CD14-positive monocyte (primary cell): ENCODE results near the gene UNC13B. TPM values are rescaled to one million over a fixed set of nuclear protein-coding genes. Genes with fewer than 3 reads are reported as not detected.

Source experiments
- DNase-seq, 3 donors: peaks; one replicate each; pipeline ENCODE4 v3.0.0-alpha.2; 2011 to 2022
- H2AFZ ChIP-seq: 2 replicates; pipeline ENCODE4 v1.6.0; 2012; ENCODE audit warnings: mild to moderate bottlenecking, low read depth, low read length, inconsistent platforms; ENCODE audit not compliant: insufficient read depth, poor library complexity, severe bottlenecking
- H3K27ac ChIP-seq, 2 donors: 1 replicate in 1 of 2; 2 replicates in 1 of 2; pipeline ENCODE4 v1.5.1; 2012 to 2013; ENCODE audit warnings: low read length in 2 of 2, control low read depth in 1 of 2, inconsistent platforms in 1 of 2, low read depth in 1 of 2, mild to moderate bottlenecking in 1 of 2
- H3K27me3 ChIP-seq, 2 donors: one replicate each; pipeline versions ENCODE4 v1.6.0 to v1.6.1; 2011 to 2013; ENCODE audit warnings: low read length in 2 of 2; ENCODE audit not compliant: control insufficient read depth in 2 of 2, insufficient read depth in 2 of 2
- H3K36me3 ChIP-seq, 2 donors: replicated peaks in 1 of 2; 1 replicate in 1 of 2; 2 replicates in 1 of 2; pipeline versions ENCODE4 v1.5.1 to v1.6.1; 2012 to 2013; ENCODE audit warnings: low read length in 2 of 2, control low read depth in 1 of 2, inconsistent platforms in 1 of 2, mild to moderate bottlenecking in 1 of 2; ENCODE audit not compliant: insufficient read depth in 2 of 2, control insufficient read depth in 1 of 2
- H3K4me1 ChIP-seq, 2 donors: 1 replicate in 1 of 2; 2 replicates in 1 of 2; pipeline versions ENCODE4 v1.5.1 to v1.6.1; 2012 to 2013; ENCODE audit warnings: low read length in 2 of 2, control low read depth in 1 of 2, inconsistent platforms in 1 of 2, mild to moderate bottlenecking in 1 of 2, moderate library complexity in 1 of 2; ENCODE audit not compliant: insufficient read depth in 2 of 2, control insufficient read depth in 1 of 2
- H3K4me2 ChIP-seq: replicated peaks from 2 replicates; pipeline ENCODE3; 2012; ENCODE audit warnings: low read length, moderate library complexity, mild to moderate bottlenecking; ENCODE audit not compliant: poor library complexity, severe bottlenecking; ENCODE audit errors: extremely low read depth
- H3K4me3 ChIP-seq, 3 experiments: fragments of 200-600 bp in 1 of 3; sonication (generic) in 1 of 3; replicated peaks in 1 of 3; 1 replicate in 2 of 3; 2 replicates in 1 of 3; pipeline ENCODE4 v1.5.1; 2011 to 2013; ENCODE audit warnings: low read length in 3 of 3, mild to moderate bottlenecking in 3 of 3, control low read depth in 2 of 3, low read depth in 2 of 3, inconsistent platforms in 1 of 3, moderate library complexity in 1 of 3
- H3K79me2 ChIP-seq: 2 replicates; pipeline ENCODE4 v1.6.0; 2012; ENCODE audit warnings: mild to moderate bottlenecking, control low read depth, inconsistent platforms, low read length, moderate library complexity; ENCODE audit not compliant: insufficient read depth
- H3K9ac ChIP-seq: 2 replicates; pipeline ENCODE4 v1.6.0; 2017; ENCODE audit warnings: low read length, mild to moderate bottlenecking; ENCODE audit not compliant: insufficient read depth, poor library complexity, severe bottlenecking
- H3K9me3 ChIP-seq, 2 donors: replicated peaks in 1 of 2; 1 replicate in 1 of 2; 2 replicates in 1 of 2; pipeline versions ENCODE4 v1.5.1 to v1.6.1; 2012 to 2013; ENCODE audit warnings: low read length in 2 of 2, control low read depth in 1 of 2; ENCODE audit not compliant: control insufficient read depth in 1 of 2, insufficient read depth in 1 of 2
- H4K20me1 ChIP-seq: 2 replicates; pipeline ENCODE4 v1.6.0; 2012; ENCODE audit warnings: mild to moderate bottlenecking, low read length, control low read depth, moderate library complexity; ENCODE audit not compliant: insufficient read depth
- H3K27ac Mint-ChIP-seq, 7 donors: one replicate each; pipeline ENCODE4 v1.8.0; 2020; ENCODE audit warnings: mild to moderate bottlenecking in 7 of 7, mixed read lengths in 7 of 7, moderate library complexity in 6 of 7, inconsistent platforms in 2 of 7
- H3K27me3 Mint-ChIP-seq, 3 donors: one replicate each; pipeline ENCODE4 v1.8.0; 2021 to 2022; ENCODE audit warnings: low read depth in 3 of 3, mild to moderate bottlenecking in 3 of 3, mixed read lengths in 3 of 3, moderate library complexity in 3 of 3, inconsistent platforms in 1 of 3
- H3K36me3 Mint-ChIP-seq, 2 donors: one replicate each; pipeline ENCODE4 v1.8.0; 2020; ENCODE audit warnings: mixed read lengths in 2 of 2, inconsistent platforms in 1 of 2, mild to moderate bottlenecking in 1 of 2
- H3K4me1 Mint-ChIP-seq: one replicate; pipeline ENCODE4 v1.8.0; 2020; ENCODE audit warnings: mild to moderate bottlenecking, mixed read lengths
- H3K4me3 Mint-ChIP-seq, 2 donors: one replicate each; pipeline ENCODE4 v1.8.0; 2020; ENCODE audit warnings: mild to moderate bottlenecking in 2 of 2, mixed read lengths in 2 of 2, moderate library complexity in 1 of 2
- H3K9me3 Mint-ChIP-seq, 7 donors: one replicate each; pipeline ENCODE4 v1.8.0; 2020 to 2022; ENCODE audit warnings: mixed read lengths in 7 of 7, mild to moderate bottlenecking in 6 of 7, moderate library complexity in 6 of 7, inconsistent platforms in 2 of 7
- WGBS: methylation state at CpG from one replicate; pipeline ENCODE4 v1.1.5; 2013; ENCODE audit warnings: missing lambda C conversion rate; ENCODE audit not compliant: insufficient coverage; 5-methylcytosine and 5-hydroxymethylcytosine counted together
- intact Hi-C, 2 donors: fragments of 100-400 bp; cut with micrococcal nuclease; formaldehyde crosslinking; loops; one replicate each; pipeline versions ENCODE4 v1.15.0 to v1.15.1; 2023
- polyA plus RNA-seq, 3 donors: library from polyadenylated mRNA; depleted of rRNA in 1 of 3; unstranded in 2 of 3; stranded (reverse) in 1 of 3; fragments of 300-500 nt in 2 of 3; fragments of >200 nt in 1 of 3; fragmentation: Illumina TruSeq in 2 of 3; gene quantifications; 1 replicate in 2 of 3; 2 replicates in 1 of 3; pipeline ENCODE4 v1.2.3, GENCODE V29; 2012 to 2021
- TF ChIP-seq, protein P1 (sequence below): fragments of 200-600 bp; IDR thresholded peaks from one replicate; pipeline ENCODE4 v1.8.0; 2022; ENCODE audit warnings: antibody characterized with exemption, mild to moderate bottlenecking

The UNC13B gene
- polyA plus RNA-seq, 3 donors, result 0.41 to 0.81 (median 0.66) TPM

DNA sequence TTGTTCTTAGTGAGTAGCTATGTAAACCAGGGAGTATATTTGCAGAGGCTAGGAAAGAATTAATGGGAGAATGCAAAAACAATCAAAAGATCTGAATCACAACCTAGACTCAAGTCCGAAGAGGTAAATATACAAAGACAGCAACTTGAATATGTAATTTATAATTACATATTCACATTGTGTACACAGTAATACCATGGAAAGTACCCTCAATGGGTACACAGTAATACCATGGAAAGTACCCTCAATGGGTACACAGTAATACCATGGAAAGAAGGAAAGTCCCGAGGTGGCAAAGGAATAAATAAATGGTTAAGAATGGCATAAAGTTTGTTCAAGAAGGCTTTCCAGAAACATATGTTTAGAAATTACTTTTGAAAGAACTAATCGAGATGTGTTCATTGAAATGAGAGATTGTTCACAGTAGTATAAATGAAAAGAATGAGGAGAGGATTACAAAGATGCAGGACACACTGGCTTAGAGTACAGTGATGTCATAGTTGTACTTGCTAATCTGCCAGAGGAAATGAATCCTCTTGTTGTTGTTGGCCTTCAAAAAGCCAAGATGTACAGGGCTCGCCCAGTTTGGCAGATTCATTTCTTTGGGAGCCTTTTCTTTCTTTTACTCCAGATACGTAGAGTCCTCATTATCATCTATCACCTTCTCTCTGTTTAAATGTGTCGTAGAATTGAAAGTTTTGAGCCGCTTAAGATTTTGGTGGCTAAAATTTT, 116.0 kb downstream of the UNC13B start:
- Histone ChIP-seq H3K36me3 (no peaks in the 10 kb centered on the region), H3K4me1 (peaks cover 0 to 3% of the 10 kb centered on the region in 2 donors), H3K4me3 (no peak overlapping the region), H3K27ac (no peak overlapping the region), H3K27me3 (no peaks in the 10 kb centered on the region), H2AFZ (no peak overlapping the region), H3K9me3 (no peaks in the 10 kb centered on the region), H3K9ac (no peak overlapping the region), H3K79me2 (no peaks in the 10 kb centered on the region), H3K4me2 (no peak overlapping the region), H4K20me1 (no peaks in the 10 kb centered on the region)
- Mint-ChIP-seq H3K27ac (no peak overlapping the region), H3K9me3 (no peaks in the 10 kb centered on the region), H3K36me3 (no peaks in the 10 kb centered on the region), H3K27me3 (peaks cover 0 to 2% (median 0%) of the 10 kb centered on the region in 3 donors), H3K4me3 (no peak overlapping the region), H3K4me1 (peaks cover 13% of the 10 kb centered on the region)
- intact Hi-C loops, result no loop called here
- 93% methylated on average over 2 of the region's 7 CpGs for WGBS
- TF ChIP-seq, protein P1, sequence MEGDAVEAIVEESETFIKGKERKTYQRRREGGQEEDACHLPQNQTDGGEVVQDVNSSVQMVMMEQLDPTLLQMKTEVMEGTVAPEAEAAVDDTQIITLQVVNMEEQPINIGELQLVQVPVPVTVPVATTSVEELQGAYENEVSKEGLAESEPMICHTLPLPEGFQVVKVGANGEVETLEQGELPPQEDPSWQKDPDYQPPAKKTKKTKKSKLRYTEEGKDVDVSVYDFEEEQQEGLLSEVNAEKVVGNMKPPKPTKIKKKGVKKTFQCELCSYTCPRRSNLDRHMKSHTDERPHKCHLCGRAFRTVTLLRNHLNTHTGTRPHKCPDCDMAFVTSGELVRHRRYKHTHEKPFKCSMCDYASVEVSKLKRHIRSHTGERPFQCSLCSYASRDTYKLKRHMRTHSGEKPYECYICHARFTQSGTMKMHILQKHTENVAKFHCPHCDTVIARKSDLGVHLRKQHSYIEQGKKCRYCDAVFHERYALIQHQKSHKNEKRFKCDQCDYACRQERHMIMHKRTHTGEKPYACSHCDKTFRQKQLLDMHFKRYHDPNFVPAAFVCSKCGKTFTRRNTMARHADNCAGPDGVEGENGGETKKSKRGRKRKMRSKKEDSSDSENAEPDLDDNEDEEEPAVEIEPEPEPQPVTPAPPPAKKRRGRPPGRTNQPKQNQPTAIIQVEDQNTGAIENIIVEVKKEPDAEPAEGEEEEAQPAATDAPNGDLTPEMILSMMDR, result no peak
- DNase-seq, result no peak

DNA sequence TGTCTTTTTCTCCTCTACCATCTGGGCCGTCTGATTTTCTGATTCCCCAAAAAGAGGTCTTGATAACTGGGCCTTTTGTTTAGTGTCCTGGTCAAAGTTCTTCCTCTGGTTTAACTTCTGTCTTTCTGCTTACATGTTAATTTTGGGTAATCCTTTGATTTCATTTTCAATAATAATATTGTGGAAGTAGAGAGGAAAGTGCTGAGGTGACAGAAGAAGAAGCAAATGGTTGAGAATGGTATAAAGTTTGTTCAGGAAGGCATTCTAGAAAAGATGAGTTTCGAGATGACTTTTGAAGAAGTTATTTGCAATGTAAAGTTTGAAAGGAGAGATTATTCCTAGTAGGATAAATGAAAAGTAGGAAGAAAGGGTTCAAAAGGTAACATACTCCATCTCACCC, 118.1 kb downstream of the UNC13B start:
- no peak overlapping the region for H3K27ac Mint-ChIP-seq
- Histone ChIP-seq H4K20me1 (no peaks in the 10 kb centered on the region), H3K4me2 (no peak overlapping the region), H3K27ac (no peak overlapping the region), H3K36me3 (no peaks in the 10 kb centered on the region), H3K9ac (no peak overlapping the region), H3K9me3 (no peaks in the 10 kb centered on the region), H3K4me1 (peaks cover 0 to 3% of the 10 kb centered on the region in 2 donors), H3K79me2 (no peaks in the 10 kb centered on the region), H3K4me3 (no peak overlapping the region), H3K27me3 (no peaks in the 10 kb centered on the region), H2AFZ (no peak overlapping the region)
- intact Hi-C loops, result no loop called here
- TF ChIP-seq, protein P1, result no peak
- DNase-seq, result no peak
- H3K36me3 Mint-ChIP-seq, result no peaks in the 10 kb centered on the region
- no CpG with 5 or more reads among the region's 2 CpGs for WGBS
- H3K4me1 Mint-ChIP-seq, result peaks cover 13% of the 10 kb centered on the region
- H3K27me3 Mint-ChIP-seq, result peaks cover 0 to 5% (median 0%) of the 10 kb centered on the region in 3 donors
- no peak overlapping the region for H3K4me3 Mint-ChIP-seq
- no peaks in the 10 kb centered on the region for H3K9me3 Mint-ChIP-seq
